Stimulated activated CD8-positive, alpha-beta memory T cell treated with anti-CD3 and anti-CD28 coated beads, Interleukin-12 subunit alpha, Interleukin-12 subunit beta, amount 100 ng/mL, for 1 hour (primary cell): ENCODE data around the gene SKIC2.
"Not testable (repeated sequence)": the region's sequence is repeated elsewhere in the genome, so short reads cannot be mapped to it uniquely, and the experiment has no call there.

Experiments
- DNase-seq: peaks from one replicate; pipeline ENCODE4 v3.0.0-alpha.2; 2020; ENCODE audit warnings: low read depth

SKIC2 gene

DNA sequence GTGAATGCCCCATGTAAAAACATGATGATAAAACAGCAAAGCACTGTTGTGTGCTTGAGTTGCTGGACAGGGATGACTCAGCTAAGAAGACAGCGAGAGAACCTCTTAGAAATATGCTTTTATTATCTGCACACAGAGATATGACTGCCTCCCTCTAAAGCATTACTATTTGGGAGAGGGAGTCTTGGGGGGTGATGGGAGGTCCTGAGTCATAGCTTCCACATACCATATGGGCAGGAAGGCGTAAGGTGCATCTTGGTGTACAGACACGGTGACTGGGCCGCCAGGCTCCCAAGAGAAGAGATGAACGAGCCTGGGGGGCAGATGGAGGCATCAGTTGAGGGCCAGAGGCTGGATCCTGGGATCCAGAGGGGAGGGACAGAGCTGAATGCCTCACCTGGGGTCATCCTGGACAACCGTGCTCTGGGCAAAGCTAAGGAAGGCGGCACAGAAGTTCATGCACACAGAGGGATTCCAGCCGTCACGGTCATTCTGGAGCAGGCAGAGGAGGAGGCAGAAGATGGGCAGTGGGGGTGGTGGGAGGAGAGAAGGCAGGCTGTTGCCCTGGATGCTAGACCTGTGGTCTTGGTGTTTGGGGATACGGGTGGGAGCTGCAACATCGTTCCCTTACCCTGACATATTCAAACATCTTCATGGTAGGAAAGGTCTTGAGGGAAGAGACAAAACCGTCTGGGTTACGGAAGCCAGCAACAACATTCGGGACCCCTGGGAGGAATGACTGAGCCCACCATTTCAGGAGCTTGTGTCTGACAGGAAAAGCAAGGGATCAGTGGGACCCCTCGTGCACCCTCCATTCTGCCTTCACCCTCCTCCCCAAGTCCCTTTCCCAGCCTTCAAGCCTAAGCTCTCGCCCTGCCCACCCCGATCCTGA lies 11.0 kb downstream of the SKIC2 start:
- no peak for DNase-seq

DNA sequence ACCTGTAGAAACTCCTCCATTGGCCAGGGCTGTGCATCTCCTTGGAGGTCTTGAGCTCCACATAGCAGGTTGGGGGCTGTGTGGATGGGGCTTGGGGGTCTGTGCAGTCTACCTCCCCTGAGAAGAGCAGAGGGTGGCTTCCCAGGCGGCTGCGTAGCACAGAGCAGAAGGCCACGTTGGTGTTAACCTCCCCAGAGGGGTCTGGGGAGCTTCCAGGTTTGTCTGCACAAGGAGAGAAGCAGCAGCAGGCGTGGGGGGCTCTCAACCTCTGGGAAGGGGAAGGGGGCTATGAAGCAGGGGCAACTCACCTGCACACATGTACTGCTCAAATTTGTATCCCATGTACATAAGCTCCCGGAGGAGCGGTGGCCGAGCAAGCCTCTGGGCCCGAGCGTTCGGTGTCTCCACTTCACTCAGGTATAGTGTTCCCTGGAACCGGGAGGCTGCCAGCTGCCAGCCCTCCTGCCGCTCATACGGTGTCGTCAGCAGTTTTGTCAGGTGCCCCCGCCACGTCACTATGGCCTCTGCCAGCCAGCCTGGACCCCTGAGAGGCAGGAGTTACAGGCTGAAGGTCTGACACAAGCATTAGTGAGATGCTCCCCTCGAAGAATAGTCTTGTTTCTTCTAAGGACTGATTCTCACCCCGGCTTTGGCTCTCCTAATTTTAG lies 11.8 kb downstream of the SKIC2 start:
- DNase-seq: no peak

GRCh38 chr6:31971279-31971992 lies 12.5 kb downstream of the SKIC2 start:
- DNase-seq: no peak

DNA sequence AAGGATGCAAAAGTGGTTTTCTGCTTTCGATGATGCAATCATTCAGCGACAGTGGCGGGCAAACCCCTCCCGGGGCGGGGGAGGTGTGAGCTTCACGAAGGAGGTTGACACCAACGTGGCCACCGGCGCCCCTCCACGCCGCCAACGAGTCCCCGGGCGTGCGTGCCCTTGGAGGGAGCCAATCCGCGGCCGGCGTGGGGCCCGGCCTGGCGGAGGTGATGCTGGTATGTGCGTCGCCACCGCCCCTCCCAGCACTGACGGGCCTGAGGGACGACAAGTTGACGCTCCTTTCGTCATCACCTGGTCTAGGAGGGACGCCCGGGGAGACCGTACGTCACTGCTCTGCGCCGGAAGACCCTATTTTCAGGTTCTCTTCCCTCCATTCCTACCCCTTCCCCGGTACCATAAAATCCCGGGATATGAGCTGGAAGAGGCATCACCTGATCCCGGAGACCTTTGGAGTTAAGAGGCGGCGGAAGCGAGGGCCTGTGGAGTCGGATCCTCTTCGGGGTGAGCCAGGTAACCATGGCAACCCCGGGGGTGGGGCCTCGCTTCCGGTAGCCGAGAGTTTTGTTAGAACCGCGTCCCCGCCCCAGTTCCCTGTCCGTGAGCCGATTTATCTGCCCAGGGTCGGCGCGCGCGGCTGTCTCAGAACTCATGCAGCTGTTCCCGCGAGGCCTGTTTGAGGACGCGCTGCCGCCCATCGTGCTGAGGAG lies 13.2 kb downstream of the SKIC2 start, which contains the start of gene DXO:
Gene DXO, minus strand, starts transcription at position 146 of the 716 bp plus-strand sequence. CDS start 463 bp downstream, outside the sequence.
- DNase-seq: peak; percentile 97

GRCh38 chr6:31972709-31973350 lies 13.9 kb downstream of the SKIC2 start:
- DNase-seq: no peak

DNA sequence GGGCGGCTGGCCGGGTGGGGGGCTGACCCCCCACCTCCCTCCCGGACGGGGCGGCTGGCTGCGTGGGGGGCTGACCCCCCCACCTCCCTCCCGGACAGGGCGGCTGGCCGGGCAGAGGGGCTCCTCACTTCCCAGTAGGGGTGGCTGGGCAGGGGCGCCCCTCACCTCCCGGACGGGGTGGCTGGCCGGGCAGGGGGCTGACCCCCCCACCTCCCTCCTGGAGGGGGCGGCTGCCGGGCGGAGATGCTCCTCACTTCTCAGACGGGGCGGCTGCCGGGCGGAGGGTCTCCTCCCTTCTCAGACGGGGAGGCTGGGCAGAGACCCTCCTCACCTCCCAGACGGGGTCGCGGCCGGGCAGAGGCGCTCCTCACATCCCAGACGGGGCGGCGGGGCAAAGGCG lies 17.1 kb downstream of the SKIC2 start:
- DNase-seq: not testable (repeated sequence)

DNA sequence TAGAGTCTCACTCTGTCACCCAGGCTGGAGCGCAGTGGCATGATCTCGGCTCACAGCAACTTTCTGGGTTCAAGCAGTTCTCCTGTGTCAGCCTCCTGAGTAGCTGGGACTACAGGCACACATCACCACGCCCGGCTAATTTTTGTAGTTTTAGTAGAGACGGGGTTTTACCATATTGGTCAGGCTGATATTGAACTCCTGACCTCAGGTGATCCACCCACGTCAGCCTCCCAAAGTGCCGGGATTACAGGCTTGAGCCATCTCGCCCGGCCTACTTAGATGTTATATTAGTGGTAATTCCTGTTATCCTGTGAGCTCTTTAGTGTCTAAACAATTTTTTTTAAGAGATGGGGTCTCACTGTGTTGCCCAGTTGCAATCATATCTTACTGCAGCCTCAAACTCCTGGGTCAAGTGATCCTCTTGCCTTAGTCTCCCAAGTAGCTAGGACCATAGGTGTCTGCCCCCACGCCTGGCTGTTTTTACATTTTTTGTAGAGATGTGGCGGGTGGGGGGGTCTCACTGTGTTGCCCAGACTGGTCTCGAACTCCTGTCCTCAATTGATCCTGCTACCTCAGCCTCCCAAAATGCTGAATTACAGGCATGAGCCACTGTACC lies 18.9 kb downstream of the SKIC2 start:
- no peak for DNase-seq

- DNase-seq: no peak
These were observed 19.9 kb downstream of the SKIC2 start for GRCh38 chr6:31978831-31979230.

GRCh38 chr6:31979238-31979898 lies 20.4 kb downstream of the SKIC2 start:
- DNase-seq: no peak

DNA sequence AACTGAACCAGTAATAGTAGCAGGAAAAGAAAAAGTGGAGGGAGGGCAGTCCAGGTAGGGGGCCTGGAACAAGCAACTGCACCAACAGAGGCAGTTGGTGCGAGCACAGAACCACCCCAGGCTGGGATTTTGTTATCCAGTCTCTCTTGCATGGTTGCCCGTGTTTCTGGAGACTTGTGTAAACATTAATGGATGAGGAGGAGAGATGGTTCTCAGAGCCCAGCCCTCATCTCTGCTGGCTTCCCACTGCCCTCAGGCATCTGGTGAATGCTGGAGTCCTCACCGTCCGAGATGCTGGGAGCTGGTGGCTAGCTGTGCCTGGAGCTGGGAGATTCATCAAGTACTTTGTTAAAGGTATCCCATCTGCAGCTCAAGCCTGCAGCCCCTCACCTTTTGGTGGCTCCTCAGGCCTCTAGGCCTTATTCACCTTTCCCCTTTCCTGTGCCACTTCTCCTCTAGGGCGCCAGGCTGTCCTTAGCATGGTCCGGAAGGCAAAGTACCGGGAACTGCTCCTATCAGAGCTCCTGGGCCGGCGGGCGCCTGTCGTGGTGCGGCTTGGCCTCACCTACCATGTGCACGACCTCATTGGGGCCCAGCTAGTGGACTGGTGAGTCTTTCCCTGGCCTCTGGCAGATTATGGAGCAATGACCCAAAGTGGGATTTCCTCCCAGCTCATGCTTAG lies 21.4 kb downstream of the SKIC2 start:
- not testable (repeated sequence) for DNase-seq

DNA sequence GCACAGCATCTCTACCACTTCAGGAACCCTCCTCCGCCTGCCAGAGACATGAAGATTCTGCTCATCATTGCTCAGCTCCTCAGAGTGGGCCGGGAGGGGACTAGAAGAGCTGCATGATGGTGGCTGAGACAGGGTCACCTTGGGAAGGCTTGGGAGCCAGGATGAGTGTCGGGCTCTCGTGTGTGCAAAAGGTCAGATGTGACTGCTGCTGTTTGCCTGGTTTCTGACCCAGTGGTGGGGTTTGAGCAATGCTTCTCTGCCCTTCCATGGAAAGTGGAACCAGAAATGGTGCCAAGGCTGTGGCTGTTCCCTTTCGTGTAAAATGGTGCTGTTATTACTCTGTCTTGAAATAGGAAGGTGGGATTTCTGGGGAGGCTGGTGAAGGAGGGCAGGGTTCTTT lies 22.0 kb downstream of the SKIC2 start:
- DNase-seq: not testable (repeated sequence)

DNA sequence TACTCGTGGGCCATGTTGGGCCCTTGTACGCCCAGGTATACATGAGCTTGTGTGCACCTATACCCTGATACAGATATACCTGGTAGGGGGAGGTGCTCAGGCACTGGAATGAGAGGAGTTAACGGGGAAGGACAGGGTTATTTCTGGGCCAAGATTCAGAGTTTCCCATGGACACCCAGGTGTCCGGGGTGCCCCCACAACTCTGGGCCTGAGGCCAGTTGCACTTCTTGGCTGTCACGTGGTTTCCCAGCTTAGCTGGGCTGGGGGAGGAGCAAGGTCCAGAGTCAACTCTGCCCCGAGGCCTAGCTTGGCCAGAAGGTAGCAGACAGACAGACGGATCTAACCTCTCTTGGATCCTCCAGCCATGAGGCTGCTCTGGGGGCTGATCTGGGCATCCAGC lies 22.8 kb downstream of the SKIC2 start, which contains the start of gene C4A:
Gene C4A, plus strand, starts transcription at position 314 of the 400 bp plus-strand sequence. Its CDS starts 51 bp downstream, at position 365.
- DNase-seq: not testable (repeated sequence)

GRCh38 chr6:31989363-31989762 lies 30.4 kb downstream of the SKIC2 start:
- DNase-seq: not testable (repeated sequence)

- not testable (repeated sequence) for DNase-seq
These were observed 35.4 kb downstream of the SKIC2 start for GRCh38 chr6:31994421-31994820.

GRCh38 chr6:31996385-31996784 lies 37.4 kb downstream of the SKIC2 start:
- DNase-seq: not testable (repeated sequence)

DNA sequence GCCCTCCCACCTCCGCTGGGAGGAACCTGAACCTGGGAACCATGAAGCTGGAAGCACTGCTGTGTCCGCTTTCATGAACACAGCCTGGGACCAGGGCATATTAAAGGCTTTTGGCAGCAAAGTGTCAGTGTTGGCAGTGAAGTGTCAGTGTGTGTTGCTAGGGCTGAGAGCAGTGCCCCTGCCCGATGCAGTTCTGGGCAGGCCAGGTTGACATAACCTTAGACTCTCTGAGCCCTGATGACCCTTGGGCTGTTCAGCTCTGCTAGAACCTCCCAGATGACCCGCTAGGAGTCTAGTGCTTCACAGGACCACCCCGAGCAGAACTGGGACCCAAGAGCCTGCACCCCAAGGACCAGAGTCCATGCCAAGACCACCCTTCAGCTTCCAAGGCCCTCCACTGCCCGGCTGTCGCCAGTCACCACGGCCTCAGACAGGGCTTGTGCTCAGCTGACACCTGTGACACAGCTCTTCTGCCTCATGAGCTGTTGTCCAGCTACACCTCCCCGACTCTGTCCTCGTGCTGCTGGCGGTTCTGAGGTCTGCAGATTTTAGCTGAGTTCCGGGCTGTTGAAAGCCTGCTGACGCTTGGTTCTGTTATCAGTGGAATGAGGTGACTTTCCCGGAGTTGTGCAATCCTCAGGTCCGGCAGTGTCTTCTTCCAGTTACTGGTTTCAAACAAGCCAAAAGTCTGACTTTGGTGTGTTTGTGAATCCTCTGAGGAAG lies 43.7 kb downstream of the SKIC2 start:
- DNase-seq: not testable (repeated sequence)

DNA sequence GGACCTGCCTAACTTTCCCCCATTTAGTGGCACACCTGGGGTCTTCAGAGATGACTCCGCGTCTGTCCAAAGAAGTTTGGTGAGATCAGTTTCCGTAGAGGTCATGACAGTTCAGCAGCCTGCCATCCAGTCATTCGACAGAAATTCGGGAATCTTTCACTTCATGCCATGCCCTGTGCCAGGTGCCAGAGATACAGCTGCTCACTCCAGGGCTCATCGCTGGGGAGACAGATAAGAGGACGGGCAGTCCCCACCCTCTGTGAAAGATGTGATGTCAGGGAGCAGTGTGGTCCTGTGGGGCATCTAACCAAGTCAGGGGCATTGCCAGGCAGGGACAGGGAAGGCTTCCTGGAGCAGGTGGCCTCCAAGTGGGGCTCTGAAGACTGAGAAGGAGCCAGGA lies 44.3 kb downstream of the SKIC2 start:
- DNase-seq: not testable (repeated sequence)

GRCh38 chr6:32004393-32004792 lies 45.4 kb downstream of the SKIC2 start:
- DNase-seq: not testable (repeated sequence)
